HG02798 (cell line): ENCODE measurements around the gene ITK.
A peak's percentile ranks its signal among the peaks of the same experiment; 100 is the strongest.

Experiments
- ATAC-seq: cut with Tn5 transposase; IDR thresholded peaks from one replicate; pipeline ENCODE4 v1.9.1; 2021; ENCODE audit warnings: mild to moderate bottlenecking; ENCODE audit not compliant: unreplicated experiment, poor library complexity

ITK gene

DNA sequence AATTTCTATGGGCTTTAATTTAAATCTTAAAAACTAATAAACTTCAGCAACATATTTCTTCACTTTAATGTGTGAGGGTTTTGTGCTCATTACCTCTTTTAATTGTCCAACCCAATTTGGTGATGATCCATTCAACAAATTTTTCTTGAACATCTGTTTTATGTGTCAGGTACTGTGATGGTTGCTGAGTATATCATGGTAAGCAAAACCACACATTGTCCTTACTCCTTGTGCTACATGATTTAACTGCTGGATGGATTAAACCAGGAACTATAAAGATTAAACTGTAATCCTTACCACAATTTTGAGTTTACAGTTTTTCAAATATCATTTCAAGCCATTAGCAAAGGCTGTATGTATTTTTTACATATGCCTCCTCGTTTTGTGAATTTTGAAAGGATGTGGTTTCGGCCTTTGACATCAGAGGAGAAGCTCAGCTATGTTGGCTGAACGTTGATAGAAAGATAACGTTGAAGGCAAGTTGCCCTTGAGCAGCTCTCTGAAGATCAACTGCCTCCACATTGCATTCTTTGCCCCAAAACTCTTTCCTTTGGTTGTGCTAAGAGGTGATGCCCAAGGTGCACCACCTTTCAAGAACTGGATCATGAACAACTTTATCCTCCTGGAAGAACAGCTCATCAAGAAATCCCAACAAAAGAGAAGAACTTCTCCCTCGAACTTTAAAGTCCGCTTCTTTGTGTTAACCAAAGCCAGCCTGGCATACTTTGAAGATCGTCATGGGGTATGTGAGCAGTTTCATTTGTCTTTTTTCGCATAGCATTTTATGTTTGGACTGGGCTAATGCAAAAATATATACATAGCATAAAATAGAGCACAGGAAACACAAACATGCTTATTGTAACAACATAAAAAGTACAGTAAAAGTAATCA is at the start of gene ITK:
TSS of gene ITK (plus strand) at position 467 of the 891 bp plus-strand sequence. CDS start at position 605, 138 bp downstream.
- no peak for ATAC-seq

DNA sequence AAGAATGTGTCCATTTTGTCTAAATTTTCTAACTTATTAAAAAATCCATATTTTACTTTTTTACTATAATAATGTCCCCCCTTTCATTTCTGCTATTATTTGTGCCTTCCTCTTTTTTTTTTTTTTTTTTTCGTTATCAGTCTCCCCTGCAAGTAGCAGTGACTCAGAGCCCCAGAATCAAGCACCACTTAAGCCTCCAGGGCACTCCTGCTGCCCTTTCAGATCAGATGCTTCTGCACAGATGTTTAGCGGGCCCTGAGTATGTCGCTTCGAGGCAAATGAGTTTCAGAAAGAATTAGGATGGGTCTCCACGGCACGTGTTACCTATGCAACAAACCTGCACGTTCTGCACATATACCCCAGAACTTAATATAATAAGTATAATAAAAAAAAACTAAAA is 49.7 kb upstream of the ITK start:
- ATAC-seq = no peak

DNA sequence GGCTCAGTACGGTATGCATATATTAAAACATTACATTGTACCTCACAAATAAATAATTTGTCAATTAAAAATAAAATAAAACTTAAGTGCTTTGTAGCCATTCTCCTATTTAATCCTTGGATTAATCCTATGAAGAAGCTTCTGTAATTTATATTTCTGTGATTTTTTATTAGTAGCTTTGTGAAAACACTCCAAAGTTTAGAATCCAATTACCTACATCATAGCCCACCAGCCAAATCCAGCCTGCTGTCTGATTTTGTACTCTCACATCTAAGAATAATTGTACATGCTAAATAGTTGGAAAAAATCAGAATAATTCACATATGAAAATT is 48.4 kb upstream of the ITK start:
- ATAC-seq = no peak

DNA sequence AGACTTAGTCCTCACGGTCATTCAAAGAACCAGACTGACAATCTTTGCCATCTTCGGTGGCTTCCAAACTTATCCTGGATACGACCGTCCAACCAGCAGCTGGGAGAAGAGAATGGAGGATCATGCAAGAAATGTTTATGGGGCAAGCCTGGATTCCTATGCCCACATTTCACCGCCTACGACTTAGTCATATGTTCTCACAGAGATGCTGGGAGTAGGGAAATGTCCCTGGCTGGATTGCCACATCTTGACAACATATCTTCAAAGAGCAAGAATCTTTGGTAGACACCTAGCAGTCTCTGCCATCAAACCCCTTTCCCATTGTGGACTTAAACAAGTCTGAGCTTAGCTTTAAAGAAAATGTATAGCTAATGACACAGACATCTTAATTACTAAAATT is 42.9 kb upstream of the ITK start:
- ATAC-seq = no peak

DNA sequence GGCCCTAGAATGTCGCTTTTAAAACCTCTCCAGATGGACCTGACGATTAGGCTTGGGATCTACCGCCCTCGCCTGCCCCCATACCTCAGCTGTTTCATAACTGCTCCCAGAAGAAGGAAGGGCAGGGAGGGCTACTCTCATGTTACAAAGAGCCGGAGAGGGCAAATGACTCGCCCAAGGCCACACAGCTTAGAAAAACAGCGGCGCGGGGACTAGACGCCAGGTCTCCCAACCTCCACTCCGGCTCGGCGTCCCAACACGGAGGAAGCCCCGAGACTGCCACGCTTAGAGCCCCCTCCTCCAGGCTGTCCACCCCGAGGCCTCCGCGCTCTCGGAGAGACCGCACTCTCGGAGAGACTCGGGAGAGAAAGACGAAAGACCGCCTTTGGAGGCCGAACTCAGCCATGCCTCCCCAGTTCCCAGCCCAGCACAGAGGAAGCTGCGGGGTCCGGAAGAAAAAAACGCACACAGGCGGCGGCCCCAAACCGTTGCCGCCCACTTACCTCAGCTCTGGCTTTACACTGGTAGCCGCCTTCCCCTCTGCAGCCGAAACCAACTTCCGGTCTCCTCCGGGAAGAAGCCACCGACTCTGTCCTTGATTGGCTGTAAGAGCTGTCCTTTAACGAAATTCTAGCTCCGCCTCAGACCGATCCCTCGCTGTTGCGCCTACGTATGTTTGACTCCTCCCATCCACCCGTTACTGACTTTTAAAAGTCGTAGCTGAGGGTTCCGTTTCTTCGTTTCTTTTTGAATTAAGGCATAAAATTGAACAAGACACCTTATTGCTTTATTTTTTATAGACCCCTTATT is 38.1 kb upstream of the ITK start, which contains the start of gene MED7:
TSS of gene MED7 (minus strand) at position 549 of the 810 bp plus-strand sequence. CDS start 3,434 bp downstream, outside the sequence.
- ATAC-seq = peak; percentile 100

DNA sequence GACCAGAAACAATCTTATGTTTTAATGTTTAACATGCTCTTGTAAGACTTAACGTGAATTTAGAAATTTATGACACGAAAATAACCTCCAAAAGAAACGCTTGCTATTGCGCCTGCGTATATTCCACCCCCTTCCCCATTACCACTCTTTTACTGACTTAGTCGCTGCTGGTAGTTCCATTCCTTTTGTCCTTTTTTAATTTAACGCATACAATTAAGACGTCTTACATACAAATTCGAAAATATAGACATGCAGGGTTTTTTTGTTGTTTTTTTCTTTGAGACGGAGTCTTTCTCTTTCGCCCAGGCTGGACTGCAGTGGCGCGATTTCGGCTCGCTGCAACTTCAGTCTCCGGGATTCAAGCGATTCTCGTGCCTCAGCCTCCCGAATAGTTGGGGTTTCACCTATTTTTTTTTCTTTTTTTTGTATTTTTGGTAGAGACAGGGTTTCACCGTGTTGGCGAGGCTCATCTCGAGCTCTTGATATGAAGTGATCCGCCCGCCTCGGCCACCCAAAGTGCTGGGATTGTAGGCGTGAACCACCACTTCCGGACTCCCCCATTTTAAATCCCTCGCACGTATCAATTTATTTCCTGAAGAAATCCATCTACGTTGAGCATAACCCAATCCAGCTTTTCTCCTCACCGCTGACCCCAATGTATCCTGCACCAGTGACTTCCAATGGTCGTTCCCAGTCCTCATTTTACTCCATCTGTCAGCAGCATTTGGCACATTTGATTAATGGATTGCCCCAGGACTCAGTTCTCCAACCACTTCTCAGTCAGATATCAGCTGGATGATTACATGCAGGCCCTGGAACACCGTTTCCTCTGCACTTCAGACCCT is 37.3 kb upstream of the ITK start:
- peak; percentile 39 for ATAC-seq

DNA sequence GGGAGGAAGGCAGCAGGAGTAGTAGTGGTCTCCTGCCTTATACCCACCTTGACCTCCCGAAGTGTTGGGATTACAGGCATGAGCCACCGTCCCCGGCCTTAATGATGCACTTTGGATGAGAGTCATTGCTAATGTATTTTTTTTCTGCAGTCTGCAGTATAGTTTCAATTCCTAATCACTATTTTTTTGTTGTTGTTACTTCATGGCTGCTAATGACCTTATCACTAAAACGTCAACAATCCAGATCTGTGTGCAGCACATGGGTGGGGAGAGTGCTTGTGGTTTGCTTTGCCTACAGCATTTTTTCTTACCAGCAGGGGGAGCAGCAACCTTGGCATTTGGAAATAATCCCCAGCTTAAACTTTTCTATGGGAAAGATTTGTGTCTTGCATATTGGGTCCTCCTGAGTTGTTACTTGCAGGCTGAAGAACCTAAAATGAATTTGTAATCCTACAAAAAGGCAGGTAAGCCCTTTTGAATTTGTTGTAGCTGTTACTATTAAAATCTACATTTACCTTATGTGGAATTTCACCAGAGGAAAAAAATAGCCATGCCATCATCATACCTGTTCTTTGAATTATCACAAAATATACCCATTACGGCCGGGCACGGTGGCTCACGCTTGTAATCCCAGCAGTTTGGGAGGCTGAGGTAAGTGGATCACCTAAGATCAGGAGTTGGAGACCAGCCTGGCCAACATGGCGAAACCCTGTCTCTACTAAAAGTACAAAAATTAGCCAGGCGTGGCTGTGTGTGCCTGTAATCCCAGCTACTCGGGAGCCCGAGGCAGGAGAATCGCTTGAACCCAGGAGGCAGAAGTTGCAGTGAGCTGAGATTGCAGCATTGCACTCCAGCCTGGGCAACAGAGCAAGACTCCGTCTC is 31.7 kb upstream of the ITK start:
- ATAC-seq = peak; percentile 67

DNA sequence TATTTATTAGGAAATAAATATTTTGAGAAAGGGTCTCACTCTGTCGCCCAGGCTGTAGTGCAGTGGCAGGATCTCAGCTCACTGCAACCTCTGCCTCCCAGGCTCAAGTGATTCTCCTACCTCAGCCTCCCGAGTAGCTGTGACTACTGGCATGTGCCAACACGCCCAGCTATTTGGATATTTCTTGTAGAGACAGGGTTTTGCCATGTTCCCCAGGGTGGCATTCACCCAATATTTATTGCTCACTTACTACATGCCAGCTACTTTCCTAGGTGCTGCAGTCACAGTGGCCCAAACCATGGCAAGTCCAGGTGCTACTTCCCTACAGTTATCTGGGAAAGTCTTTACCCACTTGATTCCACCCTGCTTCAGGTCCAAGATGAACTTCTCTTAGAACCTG is 29.6 kb upstream of the ITK start:
- no peak for ATAC-seq

DNA sequence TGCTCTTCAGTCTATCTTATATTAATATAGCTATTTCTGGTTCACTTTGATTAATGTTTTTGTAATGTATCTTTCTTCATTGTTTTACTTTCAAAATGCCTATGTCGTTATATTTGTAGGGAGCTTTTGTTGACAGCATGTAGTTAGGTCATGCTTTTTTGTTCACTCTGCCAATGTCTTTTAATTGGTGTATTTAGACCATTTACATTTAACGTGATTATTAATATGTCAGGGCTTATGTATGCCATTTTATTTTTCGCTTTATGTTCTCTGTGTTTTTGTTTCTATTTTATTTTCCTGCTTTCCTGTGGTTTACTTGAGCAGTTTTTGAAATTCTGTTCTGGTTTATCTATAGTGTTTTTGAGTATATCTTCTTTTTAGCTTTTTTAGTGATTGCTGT is 25.3 kb upstream of the ITK start:
- ATAC-seq = no peak

DNA sequence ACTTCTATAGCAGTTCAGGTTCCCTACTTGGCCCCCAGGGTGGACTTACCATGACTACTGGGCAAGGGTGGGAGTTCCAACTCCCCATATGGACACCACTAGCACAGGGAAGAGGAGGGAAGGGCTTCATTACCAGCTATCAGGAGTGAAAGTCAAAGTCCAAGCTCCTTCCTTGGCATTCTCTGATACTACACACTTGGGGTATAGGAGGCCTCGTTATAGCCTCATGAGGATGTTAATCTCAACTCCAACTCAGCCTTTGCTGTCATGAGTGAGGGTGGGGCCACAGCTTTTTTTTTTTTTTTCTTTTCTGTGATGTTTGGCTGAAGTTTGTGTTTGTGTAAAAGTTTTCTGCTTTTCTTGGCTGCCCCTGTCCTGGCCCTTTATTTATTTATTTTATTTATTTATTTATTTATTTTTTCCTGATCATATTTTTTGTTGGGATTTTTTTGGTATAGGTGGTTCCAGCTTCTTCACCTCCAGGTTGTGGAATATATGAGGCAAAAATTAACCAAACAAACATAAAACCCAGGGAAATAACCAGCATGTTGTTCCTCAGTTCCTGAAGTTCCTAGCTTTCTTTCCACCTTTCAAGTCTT is 23.2 kb upstream of the ITK start:
- no peak for ATAC-seq

DNA sequence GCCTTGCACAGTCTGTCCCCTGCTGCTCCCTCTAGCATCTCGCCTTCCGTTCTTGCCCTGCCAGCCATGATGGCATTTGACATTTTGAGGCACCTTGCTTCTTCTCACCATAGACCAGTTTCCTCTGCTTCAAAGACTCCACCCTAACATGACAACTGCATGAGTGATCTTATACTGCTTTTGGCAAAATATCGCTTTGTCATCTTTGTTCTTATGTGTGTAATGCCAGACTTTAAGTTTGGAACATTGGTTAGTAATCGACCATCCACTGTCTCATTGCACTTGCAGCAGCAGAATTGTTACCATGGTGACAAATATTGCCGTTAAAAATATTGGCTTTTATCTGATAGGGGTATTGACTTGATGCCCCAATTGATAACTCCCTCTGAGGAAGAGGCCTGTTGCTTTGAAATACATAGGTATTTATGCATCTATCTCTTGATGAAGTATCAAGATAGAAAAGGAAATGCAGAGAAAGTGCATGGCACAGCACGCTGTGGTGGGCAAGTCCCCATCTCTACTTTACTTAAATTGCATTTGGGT is 21.4 kb upstream of the ITK start:
- no peak for ATAC-seq

DNA sequence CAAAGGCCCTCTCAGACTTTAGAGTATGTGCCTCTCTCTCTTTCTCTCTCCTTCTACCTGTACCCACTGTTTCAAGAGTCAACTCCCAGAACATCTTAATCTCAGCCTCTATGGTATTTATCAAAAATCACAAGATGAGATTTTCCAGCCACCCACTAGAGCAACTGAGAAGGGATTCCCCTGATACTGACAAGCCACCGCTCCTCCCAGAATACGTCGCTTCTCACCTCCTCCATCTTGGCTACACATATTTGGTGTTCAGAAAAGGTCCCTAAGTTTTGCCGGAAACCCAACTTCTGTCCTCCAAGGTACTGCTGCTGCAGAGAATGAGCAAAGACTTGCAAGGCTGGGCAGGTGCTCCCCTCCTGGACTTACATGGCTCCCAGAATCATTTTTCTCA is 20.6 kb upstream of the ITK start:
- no peak for ATAC-seq

DNA sequence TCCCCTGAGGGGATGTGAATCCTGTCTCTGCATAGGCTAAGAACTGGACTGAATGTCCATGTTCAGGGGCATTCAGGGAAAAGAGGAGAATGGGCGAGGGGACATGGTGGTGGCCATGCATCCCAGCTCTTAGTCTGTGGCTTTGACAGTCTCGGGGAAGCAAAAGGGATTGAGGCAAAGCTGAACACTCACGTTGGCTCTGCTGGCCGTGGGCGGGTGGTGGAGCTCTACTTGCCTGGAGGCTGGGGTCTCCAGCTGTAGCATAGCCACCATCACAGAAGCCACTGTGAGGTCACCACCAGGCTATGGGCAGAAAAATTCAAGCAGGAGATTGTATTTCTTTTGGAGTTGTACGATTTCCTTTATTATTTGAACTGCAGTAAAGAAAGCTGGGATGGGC is 18.6 kb upstream of the ITK start:
- no peak for ATAC-seq

DNA sequence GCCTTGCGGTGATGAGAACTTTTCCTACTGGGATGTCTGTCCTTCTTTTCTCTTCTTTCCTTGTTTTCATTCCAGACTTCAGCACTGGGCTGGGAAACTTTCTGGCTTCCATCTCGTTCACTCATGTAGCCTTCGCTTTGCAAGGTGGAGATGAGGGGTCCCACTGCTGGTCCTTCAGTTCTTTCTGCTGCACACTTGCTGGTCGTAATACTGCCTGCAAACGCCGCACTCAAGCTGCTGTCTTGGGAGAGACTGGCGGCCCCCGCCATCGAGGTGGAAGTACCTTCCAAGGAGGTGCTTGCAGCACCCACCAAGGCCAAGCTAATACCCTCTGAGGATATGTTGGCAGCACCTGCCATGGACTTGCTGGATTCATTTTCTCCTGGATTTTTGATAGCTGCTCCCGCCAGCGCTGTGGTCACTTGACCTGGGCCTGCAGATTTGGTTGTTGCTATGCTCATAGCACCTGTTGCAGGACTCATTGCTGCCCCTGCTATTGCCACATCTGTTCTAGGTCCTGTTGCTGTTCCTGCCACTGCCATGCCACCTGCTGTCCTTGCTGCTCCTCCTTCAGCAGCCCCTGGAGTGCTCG is 17.6 kb upstream of the ITK start:
- ATAC-seq = no peak

DNA sequence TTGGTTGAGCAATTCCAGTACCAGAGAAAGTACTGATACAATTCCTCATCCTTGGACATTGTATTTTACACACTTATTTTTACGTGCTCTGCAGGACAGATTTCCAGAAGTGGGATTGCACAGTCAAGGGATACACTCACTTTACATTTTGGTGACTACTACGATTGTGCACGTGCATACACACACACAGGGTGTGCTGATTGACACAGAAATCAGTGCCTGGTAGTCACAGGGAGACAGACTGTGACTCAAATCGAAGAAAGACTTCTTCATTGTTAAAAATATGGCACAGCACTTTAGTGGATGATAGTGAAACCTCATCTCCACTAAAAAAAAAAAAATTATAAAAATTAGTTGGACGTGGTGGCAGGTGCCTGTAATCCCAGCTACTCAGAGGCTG is 16.1 kb upstream of the ITK start:
- ATAC-seq = no peak

DNA sequence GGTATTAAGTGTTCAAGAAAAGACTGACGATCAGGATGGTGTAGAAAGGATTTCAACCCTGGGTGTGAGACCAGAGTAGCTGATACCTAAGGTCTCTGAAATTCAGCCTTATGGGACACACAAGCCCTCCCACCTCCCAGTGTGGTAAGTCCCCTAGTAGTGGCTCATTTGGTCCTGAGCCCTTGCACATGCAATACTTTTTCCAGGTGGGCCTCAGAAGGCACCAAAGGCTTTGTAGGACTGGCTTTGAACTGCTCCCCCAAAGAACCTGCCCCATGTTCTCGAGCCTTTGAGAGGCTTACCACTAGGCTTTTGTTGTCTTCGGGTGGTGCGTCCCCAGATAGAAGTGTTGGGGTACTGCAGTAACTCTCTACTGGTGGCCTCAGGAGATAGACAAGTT is 15.4 kb upstream of the ITK start:
- ATAC-seq = no peak

DNA sequence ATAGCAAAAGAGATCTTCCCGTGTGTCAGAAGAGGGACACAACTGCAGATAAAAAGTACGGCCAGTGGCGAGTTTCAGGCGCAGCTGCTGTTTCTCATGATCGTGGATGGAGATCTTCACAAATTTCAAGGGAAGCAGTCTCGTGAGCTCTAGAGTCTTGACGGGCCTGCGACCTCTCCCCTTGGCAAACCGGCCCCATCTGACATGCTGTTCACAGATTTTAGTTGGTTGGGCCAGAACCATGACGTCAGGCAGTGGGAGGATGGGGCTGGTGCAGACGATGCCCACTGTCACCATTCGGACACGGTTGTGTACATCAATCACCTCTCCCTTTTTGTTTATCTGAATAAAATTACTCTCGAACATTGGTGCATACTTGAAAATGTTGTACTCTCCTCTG is 15.0 kb upstream of the ITK start:
- ATAC-seq = no peak
